ENCODE measurements around the gene TM7SF2. TPM values are rescaled to one million over a fixed set of nuclear protein-coding genes. Genes with fewer than 3 reads are reported as not detected.
A peak's percentile ranks its signal among the peaks of the same experiment; 100 is the strongest.

TM7SF2 gene
- total RNA-seq, 1 experiment from 2014 or later: 63.8 TPM

DNA sequence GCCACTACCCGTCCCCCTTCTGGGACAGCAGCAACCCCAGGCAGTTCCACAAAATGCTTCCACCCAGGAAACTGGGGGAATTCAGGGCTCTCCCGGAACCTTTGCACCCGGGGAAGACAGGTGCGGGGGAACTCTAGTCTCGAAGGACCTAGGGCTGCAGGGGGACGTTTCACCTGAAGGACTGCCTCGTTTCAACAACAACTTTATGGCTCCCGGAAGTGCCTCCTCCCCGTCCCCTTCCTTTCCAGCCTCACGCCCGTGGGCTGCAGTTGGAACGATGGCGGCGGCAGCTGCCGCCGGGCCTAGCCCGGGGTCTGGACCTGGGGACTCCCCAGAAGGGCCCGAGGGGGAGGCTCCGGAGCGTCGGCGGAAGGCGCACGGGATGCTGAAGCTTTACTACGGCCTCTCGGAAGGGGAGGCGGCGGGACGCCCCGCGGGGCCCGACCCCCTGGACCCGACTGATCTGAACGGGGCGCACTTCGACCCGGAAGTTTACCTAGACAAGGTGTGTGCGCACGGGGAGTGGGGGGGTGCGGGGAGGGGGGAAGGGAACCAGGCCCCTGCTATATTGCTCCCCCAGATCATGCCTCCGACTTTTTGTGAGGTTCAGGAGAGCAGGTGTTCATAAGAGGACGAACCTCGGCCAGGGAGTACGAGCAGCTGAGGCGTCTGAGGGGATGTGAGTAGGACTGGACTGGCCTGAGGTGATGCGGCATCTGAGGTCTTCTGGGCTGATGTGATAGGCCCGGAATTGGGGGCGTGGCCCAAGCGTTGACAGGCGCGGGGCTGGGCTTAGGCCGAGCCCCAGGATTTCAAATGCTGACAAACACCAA lies 15.5 kb upstream of the TM7SF2 start, which contains the start of gene VPS51 (continued):
- TF ChIP-seq ZNF671 (CRISPR knock-in tag; IDR thresholded peaks at IDR 0.05) (0 out of 2 replicates have a peak, but pooled peaks have one; percentile 22), ZNF396 (CRISPR knock-in tag; IDR thresholded peaks at IDR 0.05; ENCODE audit: borderline replicate concordance) (no peak), ZNF317 (CRISPR knock-in tag; IDR thresholded peaks at IDR 0.05; ENCODE audit: borderline replicate concordance, low read depth) (no peak), SMAD4 (CRISPR knock-in tag; IDR thresholded peaks at IDR 0.05) (no peak), ETV6 (CRISPR knock-in tag; IDR thresholded peaks at IDR 0.05) (peak; percentile 85; the same call in 1 of the 2 replicates), NR2C2 (CRISPR knock-in tag; IDR thresholded peaks at IDR 0.05) (peak; percentile 91), GABPB1 (CRISPR knock-in tag; IDR thresholded peaks at IDR 0.05) (peak; percentile 90), HMGA2 (CRISPR knock-in tag; IDR thresholded peaks at IDR 0.05) (peak; percentile 47), CBFB (CRISPR knock-in tag; IDR thresholded peaks at IDR 0.05; ENCODE audit: low read depth) (no peak), JUN (CRISPR knock-in tag; IDR thresholded peaks at IDR 0.05) (no peak), FOXK1 (CRISPR knock-in tag; IDR thresholded peaks at IDR 0.05) (peak; percentile 90), RELA (CRISPR knock-in tag; IDR thresholded peaks at IDR 0.05; ENCODE audit: borderline replicate concordance) (no peak), KAT7 (CRISPR knock-in tag; IDR thresholded peaks at IDR 0.05; ENCODE audit: borderline replicate concordance) (0 out of 2 replicates have a peak, but pooled peaks have one; percentile 64), NFE2L1 (CRISPR knock-in tag; IDR thresholded peaks at IDR 0.05) (no peak), ZBTB21 (CRISPR knock-in tag; IDR thresholded peaks at IDR 0.05; ENCODE audit: borderline replicate concordance) (no peak)
- TF ChIP-seq, protein P1, sequence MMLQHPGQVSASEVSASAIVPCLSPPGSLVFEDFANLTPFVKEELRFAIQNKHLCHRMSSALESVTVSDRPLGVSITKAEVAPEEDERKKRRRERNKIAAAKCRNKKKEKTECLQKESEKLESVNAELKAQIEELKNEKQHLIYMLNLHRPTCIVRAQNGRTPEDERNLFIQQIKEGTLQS (CRISPR knock-in tag; conservative IDR thresholded peaks at IDR 0.05): no peak
- TF ChIP-seq, protein P2, sequence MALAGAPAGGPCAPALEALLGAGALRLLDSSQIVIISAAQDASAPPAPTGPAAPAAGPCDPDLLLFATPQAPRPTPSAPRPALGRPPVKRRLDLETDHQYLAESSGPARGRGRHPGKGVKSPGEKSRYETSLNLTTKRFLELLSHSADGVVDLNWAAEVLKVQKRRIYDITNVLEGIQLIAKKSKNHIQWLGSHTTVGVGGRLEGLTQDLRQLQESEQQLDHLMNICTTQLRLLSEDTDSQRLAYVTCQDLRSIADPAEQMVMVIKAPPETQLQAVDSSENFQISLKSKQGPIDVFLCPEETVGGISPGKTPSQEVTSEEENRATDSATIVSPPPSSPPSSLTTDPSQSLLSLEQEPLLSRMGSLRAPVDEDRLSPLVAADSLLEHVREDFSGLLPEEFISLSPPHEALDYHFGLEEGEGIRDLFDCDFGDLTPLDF (CRISPR knock-in tag; IDR thresholded peaks at IDR 0.05): no peak
- TF ChIP-seq, protein P3, sequence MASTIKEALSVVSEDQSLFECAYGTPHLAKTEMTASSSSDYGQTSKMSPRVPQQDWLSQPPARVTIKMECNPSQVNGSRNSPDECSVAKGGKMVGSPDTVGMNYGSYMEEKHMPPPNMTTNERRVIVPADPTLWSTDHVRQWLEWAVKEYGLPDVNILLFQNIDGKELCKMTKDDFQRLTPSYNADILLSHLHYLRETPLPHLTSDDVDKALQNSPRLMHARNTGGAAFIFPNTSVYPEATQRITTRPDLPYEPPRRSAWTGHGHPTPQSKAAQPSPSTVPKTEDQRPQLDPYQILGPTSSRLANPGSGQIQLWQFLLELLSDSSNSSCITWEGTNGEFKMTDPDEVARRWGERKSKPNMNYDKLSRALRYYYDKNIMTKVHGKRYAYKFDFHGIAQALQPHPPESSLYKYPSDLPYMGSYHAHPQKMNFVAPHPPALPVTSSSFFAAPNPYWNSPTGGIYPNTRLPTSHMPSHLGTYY (CRISPR knock-in tag; IDR thresholded peaks at IDR 0.05): 0 out of 2 replicates have a peak, but pooled peaks have one; percentile 10
- TF ChIP-seq, protein P4, sequence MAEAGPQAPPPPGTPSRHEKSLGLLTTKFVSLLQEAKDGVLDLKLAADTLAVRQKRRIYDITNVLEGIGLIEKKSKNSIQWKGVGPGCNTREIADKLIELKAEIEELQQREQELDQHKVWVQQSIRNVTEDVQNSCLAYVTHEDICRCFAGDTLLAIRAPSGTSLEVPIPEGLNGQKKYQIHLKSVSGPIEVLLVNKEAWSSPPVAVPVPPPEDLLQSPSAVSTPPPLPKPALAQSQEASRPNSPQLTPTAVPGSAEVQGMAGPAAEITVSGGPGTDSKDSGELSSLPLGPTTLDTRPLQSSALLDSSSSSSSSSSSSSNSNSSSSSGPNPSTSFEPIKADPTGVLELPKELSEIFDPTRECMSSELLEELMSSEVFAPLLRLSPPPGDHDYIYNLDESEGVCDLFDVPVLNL (CRISPR knock-in tag; IDR thresholded peaks at IDR 0.05; ENCODE audit: borderline replicate concordance, low read depth): no peak

DNA sequence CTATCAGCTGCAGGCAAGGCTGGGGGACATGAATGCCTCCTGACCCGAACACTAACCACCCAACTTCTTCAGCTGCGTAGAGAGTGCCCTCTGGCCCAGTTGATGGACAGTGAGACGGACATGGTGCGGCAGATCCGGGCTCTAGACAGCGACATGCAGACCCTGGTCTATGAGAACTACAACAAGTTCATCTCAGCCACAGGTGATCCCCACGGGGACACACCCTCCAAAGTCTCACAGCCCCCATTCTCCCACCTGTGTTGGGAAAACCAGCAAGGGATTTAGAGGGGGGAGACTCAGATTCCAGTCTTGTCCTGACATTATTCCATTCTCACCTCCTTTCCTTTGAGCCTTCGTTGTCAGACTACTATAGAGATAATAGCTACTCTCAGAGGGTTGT lies 14.7 kb upstream of the TM7SF2 start:
- Mint-ChIP-seq H3K27ac (no peak overlapping the region), H3K36me3 (peaks cover 8% of the 10 kb centered on the region), H3K27me3 (ENCODE audit: low read depth) (no peaks in the 10 kb centered on the region), H3K4me1 (peaks cover 6% of the 10 kb centered on the region), H3K9me3 (no peaks in the 10 kb centered on the region), H3K4me3 (peak overlapping the region; percentile 90)
- TF ChIP-seq, protein P5, sequence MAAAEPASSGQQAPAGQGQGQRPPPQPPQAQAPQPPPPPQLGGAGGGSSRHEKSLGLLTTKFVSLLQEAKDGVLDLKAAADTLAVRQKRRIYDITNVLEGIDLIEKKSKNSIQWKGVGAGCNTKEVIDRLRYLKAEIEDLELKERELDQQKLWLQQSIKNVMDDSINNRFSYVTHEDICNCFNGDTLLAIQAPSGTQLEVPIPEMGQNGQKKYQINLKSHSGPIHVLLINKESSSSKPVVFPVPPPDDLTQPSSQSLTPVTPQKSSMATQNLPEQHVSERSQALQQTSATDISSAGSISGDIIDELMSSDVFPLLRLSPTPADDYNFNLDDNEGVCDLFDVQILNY (CRISPR knock-in tag; IDR thresholded peaks at IDR 0.05): no peak
- TF ChIP-seq, protein P6, sequence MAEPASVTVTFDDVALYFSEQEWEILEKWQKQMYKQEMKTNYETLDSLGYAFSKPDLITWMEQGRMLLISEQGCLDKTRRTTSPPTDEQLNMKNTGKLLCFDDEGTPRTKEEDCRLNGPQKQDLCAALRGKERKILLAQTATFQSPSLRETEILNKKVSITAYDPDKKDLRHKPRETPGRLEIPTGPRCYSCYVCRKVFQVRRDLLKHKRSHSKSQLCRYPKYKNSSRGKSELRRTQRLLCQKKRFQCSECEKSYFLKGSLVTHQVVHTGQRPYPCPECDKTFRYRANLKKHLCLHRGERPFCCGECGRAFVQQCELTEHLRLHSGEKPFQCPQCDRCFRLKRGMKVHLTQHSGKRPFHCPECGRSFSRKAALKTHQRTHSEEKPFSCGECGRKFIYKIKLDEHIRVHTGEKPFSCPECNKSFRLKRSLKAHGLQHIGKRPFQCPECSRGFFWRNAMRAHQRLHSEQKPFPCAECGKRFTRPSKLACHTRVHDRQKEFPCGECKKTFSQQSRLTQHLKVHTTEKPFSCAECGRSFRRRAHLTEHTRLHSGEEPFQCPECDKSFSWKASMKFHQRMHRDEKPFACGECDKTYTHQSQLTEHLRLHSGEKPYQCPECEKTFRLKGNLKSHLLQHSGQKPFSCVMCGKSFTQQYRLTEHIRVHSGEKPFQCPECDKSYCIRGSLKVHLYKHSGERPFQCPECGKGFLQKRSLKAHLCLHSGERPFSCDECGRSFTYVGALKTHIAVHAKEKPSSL (CRISPR knock-in tag; conservative IDR thresholded peaks at IDR 0.05): no peak
- no peak for TF ChIP-seq ATF1 (CRISPR knock-in tag; IDR thresholded peaks at IDR 0.05)
- no peak for TF ChIP-seq JUN (CRISPR knock-in tag; IDR thresholded peaks at IDR 0.05)
- no peak for TF ChIP-seq TEAD1 (CRISPR knock-in tag; IDR thresholded peaks at IDR 0.05)
- no peak for TF ChIP-seq SMAD4 (CRISPR knock-in tag; IDR thresholded peaks at IDR 0.05)
- no peak for TF ChIP-seq CREM (CRISPR knock-in tag; IDR thresholded peaks at IDR 0.05)
- CTCF ChIA-PET: interaction anchor here (0.6 to 9.9 kb wide), 6 partner anchors 15 to 372 kb away, joined by 3 to 104 read pairs (median 4); partner anchors contain the start of genes ARL2, TM7SF2 and ZNHIT2
- ATAC-seq (no peak), DNase-seq (ENCODE audit: low spot score) (no peak)
- POLR2A ChIA-PET: interaction anchor here (0.6 to 1.6 kb wide), 6 partner anchors 14 to 913 kb away, joined by 3 to 9 read pairs (median 4); partner anchors contain the start of genes BATF2, FAU, MRPL49 and TM7SF2
